Neural progenitor cell (in vitro differentiated cells): ENCODE data around the gene CCNH.

Source experiments
- EZH2 ChIP-seq: fragments of 200-600 bp; sonication (generic); IDR thresholded peaks from 2 replicates; pipeline ENCODE4 v1.6.1; 2017; ENCODE audit warnings: antibody characterized with exemption, mild to moderate bottlenecking, moderate library complexity
- TF ChIP-seq, protein P1 (sequence below): fragments of 200-600 bp; sonication (generic); IDR thresholded peaks from 2 replicates; pipeline ENCODE4 v1.5.1; 2017; ENCODE audit warnings: antibody characterized with exemption, mild to moderate bottlenecking

DNA sequence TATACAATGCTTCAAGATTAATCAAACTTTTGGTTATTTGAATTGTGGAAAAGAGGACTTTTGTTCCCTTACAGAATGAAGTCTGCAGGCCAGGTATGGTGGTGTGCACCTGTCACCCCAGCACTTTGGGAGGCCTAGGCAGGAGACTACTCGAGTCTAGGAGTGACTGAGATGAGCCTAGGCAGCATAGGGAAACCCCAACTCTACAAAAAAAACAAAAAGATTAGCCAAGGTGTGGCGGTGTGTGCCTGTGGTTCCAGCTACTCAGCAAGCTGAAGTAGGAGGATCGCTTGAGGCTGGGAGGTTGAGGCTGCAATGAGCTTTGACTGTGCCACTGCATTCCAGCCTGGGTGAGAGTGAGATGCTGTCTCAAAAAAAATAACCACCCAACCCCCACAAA, 9.3 kb downstream of the CCNH start:
- TF ChIP-seq, protein P1, sequence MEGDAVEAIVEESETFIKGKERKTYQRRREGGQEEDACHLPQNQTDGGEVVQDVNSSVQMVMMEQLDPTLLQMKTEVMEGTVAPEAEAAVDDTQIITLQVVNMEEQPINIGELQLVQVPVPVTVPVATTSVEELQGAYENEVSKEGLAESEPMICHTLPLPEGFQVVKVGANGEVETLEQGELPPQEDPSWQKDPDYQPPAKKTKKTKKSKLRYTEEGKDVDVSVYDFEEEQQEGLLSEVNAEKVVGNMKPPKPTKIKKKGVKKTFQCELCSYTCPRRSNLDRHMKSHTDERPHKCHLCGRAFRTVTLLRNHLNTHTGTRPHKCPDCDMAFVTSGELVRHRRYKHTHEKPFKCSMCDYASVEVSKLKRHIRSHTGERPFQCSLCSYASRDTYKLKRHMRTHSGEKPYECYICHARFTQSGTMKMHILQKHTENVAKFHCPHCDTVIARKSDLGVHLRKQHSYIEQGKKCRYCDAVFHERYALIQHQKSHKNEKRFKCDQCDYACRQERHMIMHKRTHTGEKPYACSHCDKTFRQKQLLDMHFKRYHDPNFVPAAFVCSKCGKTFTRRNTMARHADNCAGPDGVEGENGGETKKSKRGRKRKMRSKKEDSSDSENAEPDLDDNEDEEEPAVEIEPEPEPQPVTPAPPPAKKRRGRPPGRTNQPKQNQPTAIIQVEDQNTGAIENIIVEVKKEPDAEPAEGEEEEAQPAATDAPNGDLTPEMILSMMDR = no peak
- TF ChIP-seq EZH2 = no peak
